ENCODE data around the gene FXYD7.

FXYD7 gene

GRCh38 chr19:35136977-35137702, 5.9 kb upstream of the FXYD7 start:
- Histone ChIP-seq H3K4me1 (peaks cover 26 to 68% (median 66%) of the 10 kb centered on the region in 10 experiments), H3K27me3 (peaks cover 3 to 8% (median 7%) of the 10 kb centered on the region in 11 experiments; a peak in 20 of 22 replicates), H3K9me3 (replicated peaks in 1 of 11) (no peaks in the 10 kb centered on the region), H3K9ac (no peak overlapping the region), H3K4me3 (no peak overlapping the region), H4K20me1 (no peaks in the 10 kb centered on the region), H3K36me3 (no peaks in the 10 kb centered on the region), H3K27ac (peak overlapping the region in 2 of 11 experiments; percentile 1 to 47; a peak in 1 of 22 replicates), H3K4me2 (peak overlapping the region in 10 of 11 experiments; percentile 1 to 71 (median 56); a peak in 18 of 22 replicates)
- TF ChIP-seq Cebpa-rat (IDR thresholded peaks at IDR 0.05), result no peak

GRCh38 chr19:35138305-35138892, 4.7 kb upstream of the FXYD7 start, which contains the start of gene FXYD1:
Gene FXYD1 (plus strand): TSS chr19:35138824. CDS start chr19:35140080, 1,256 bp downstream.
- H3K4me1 ChIP-seq, result peaks cover 32 to 76% (median 76%) of the 10 kb centered on the region in 10 experiments
- peak within 1 kb of the TSS; percentile 25 to 84 (median 73); a peak in 21 of 22 replicates for H3K4me2 ChIP-seq
- H3K4me3 ChIP-seq, result no peak within 1 kb of the TSS
- H3K27me3 ChIP-seq, result peaks cover 9 to 18% (median 17%) of the 10 kb centered on the region in 11 experiments; a peak in 20 of 22 replicates
- H4K20me1 ChIP-seq, result no peaks in the 10 kb centered on the region; a peak in 2 of 22 replicates
- peak within 1 kb of the TSS in 9 of 11 experiments; percentile 25 to 60 (median 42); a peak in 13 of 22 replicates for H3K9ac ChIP-seq
- TF ChIP-seq Cebpa-rat (IDR thresholded peaks at IDR 0.05), result no peak
- H3K36me3 ChIP-seq, result no peaks in the 10 kb centered on the region
- peak within 1 kb of the TSS in 9 of 11 experiments; percentile 30 to 72 (median 54); a peak in 17 of 22 replicates for H3K27ac ChIP-seq
- no peaks in the 10 kb centered on the region for H3K9me3 ChIP-seq (replicated peaks in 1 of 11)

GRCh38 chr19:35140207-35140961, 2.7 kb upstream of the FXYD7 start:
- Histone ChIP-seq H3K9me3 (replicated peaks in 1 of 11) (no peaks in the 10 kb centered on the region), H3K4me2 (peak overlapping the region; percentile 25 to 84 (median 73); a peak in 20 of 22 replicates), H4K20me1 (peaks cover 0 to 5% (median 0%) of the 10 kb centered on the region in 11 experiments; a peak in 2 of 22 replicates), H3K27me3 (peaks cover 9 to 36% (median 22%) of the 10 kb centered on the region in 11 experiments; a peak in 20 of 22 replicates), H3K9ac (peak overlapping the region in 2 of 11 experiments; percentile 24 to 53; a peak in 1 of 22 replicates), H3K4me1 (peaks cover 32 to 93% (median 91%) of the 10 kb centered on the region in 10 experiments), H3K4me3 (no peak overlapping the region), H3K27ac (peak overlapping the region in 5 of 11 experiments; percentile 39 to 72 (median 54); a peak in 6 of 22 replicates), H3K36me3 (no peaks in the 10 kb centered on the region)
- TF ChIP-seq Cebpa-rat (IDR thresholded peaks at IDR 0.05), result no peak

GRCh38 chr19:35140962-35141836, 1.9 kb upstream of the FXYD7 start:
- Histone ChIP-seq H3K4me3 (peak overlapping the region in 7 of 10 experiments; percentile 7 to 59 (median 37); a peak in 9 of 20 replicates), H3K36me3 (no peaks in the 10 kb centered on the region), H3K4me2 (peak overlapping the region; percentile 88 to 98 (median 95)), H3K27me3 (peaks cover 9 to 36% (median 22%) of the 10 kb centered on the region in 11 experiments; a peak in 20 of 22 replicates), H3K9ac (peak overlapping the region in 2 of 11 experiments; percentile 29 to 52; a peak in 4 of 22 replicates), H3K27ac (peak overlapping the region in 1 of 11 experiments; percentile 29; a peak in 2 of 22 replicates), H3K9me3 (replicated peaks in 1 of 11) (no peaks in the 10 kb centered on the region), H4K20me1 (peaks cover 0 to 5% (median 0%) of the 10 kb centered on the region in 11 experiments; a peak in 2 of 22 replicates), H3K4me1 (peaks cover 27 to 87% (median 85%) of the 10 kb centered on the region in 10 experiments)
- no peak for TF ChIP-seq Cebpa-rat (IDR thresholded peaks at IDR 0.05)

- peak overlapping the region; percentile 88 to 98 (median 95) for H3K4me2 ChIP-seq
- H3K4me3 ChIP-seq, result peak overlapping the region; percentile 37 to 64 (median 48); a peak in 19 of 20 replicates
- peaks cover 0 to 5% (median 0%) of the 10 kb centered on the region in 11 experiments; a peak in 2 of 22 replicates for H4K20me1 ChIP-seq
- TF ChIP-seq Cebpa-rat (IDR thresholded peaks at IDR 0.05), result no peak
- H3K9me3 ChIP-seq (replicated peaks in 1 of 11), result no peaks in the 10 kb centered on the region
- H3K27me3 ChIP-seq, result peaks cover 9 to 36% (median 22%) of the 10 kb centered on the region in 11 experiments; a peak in 20 of 22 replicates
- H3K4me1 ChIP-seq, result peaks cover 33 to 87% (median 82%) of the 10 kb centered on the region in 10 experiments
- H3K27ac ChIP-seq, result 0 out of 22 replicates have a peak overlapping the region, but pooled peaks of 1 of the 11 experiments have one; percentile 29
- peak overlapping the region in 7 of 11 experiments; percentile 38 to 68 (median 58); a peak in 13 of 22 replicates for H3K9ac ChIP-seq
- H3K36me3 ChIP-seq, result no peaks in the 10 kb centered on the region
Measured at GRCh38 chr19:35141837-35142605, 1.0 kb upstream of the FXYD7 start.

- peaks cover 9 to 36% (median 22%) of the 10 kb centered on the region in 11 experiments; a peak in 20 of 22 replicates for H3K27me3 ChIP-seq
- H3K4me3 ChIP-seq, result peak overlapping the region; percentile 34 to 64 (median 50); a peak in 19 of 20 replicates
- H3K36me3 ChIP-seq, result no peaks in the 10 kb centered on the region
- peaks cover 36 to 86% (median 80%) of the 10 kb centered on the region in 10 experiments for H3K4me1 ChIP-seq
- H3K4me2 ChIP-seq, result peak overlapping the region; percentile 90 to 98 (median 95)
- peaks cover 0 to 5% (median 0%) of the 10 kb centered on the region in 11 experiments; a peak in 2 of 22 replicates for H4K20me1 ChIP-seq
- no peak overlapping the region for H3K27ac ChIP-seq
- no peak for TF ChIP-seq Cebpa-rat (IDR thresholded peaks at IDR 0.05)
- H3K9ac ChIP-seq, result peak overlapping the region in 8 of 11 experiments; percentile 38 to 68 (median 56); a peak in 12 of 22 replicates
- no peaks in the 10 kb centered on the region for H3K9me3 ChIP-seq (replicated peaks in 1 of 11)
Measured at GRCh38 chr19:35142606-35143230, 337 bp upstream of the FXYD7 start.

Measured in BLaER1 treated with 17β-estradiol and CSF1 and Interleukin-3, amounts not matched to agents 10 nM and 100 nM (cell line).